DMS53 (cell line): Measurements from ENCODE around the gene GNAQ.
"Not testable (repeated sequence)": the region's sequence is repeated elsewhere in the genome, so short reads cannot be mapped to it uniquely, and the experiment has no call there.

Experiments
- DNase-seq: peaks from one replicate; lab custom pipeline; 2025; lab: John Stamatoyannopoulos, UW

GNAQ gene

DNA sequence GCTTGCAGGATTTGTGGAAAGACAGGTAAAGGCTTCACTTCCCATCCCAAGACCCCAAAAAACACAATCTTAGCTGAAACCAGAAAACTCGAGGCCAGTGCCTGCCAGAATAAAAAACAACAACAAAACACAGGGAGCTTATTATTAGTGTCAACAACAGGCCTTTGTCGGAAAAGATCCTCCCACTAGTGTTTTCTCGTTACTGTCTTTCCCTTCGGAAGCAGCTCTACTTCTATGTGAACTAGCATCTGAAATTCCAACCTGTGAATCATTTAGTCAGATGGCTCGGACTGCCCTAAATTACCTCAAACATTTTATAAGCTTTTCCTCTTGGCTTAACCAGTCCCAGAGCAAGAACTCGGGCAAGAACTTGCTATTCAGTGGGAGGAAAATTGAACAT is 261.3 kb downstream of the GNAQ start:
- no peak for DNase-seq

DNA sequence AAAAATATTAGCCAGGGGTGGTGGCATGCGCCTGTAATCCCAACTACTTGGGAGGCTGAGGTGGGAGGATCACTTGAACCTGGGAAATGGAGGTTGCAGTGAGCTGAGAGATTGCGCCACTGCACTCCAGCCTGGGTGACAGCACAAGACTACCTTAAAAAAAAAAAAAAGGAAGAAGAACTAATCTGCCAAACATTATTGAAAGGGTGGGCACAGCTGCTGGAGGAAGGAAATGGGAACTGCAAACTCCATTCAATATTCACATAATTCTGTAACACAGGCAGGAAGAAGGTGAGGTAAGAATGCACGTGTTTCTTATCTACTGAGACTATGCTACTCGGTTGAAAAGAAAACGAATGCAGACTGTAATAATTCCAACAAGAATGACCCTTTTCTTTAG is 262.4 kb downstream of the GNAQ start:
- no peak for DNase-seq

DNA sequence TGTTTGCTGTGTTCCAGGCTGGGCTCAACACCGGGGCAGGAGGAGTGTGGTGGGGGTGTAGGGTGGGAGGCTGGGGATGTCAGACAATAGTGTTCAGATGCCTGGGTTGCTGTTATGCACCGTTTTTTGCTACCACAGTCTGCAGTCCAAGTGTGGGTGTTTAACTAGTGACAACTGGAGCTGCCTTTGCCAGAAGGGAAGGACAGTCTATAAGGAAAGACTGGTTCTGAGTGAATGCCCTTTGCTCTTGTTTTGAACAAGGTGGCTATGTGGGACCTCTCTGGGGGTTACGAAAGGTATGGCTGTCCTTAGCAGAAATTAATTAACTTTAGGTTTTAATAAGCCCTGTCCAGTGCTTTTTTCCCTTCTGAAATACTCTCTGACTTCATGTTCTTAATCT is 265.0 kb downstream of the GNAQ start:
- DNase-seq: no peak

DNA sequence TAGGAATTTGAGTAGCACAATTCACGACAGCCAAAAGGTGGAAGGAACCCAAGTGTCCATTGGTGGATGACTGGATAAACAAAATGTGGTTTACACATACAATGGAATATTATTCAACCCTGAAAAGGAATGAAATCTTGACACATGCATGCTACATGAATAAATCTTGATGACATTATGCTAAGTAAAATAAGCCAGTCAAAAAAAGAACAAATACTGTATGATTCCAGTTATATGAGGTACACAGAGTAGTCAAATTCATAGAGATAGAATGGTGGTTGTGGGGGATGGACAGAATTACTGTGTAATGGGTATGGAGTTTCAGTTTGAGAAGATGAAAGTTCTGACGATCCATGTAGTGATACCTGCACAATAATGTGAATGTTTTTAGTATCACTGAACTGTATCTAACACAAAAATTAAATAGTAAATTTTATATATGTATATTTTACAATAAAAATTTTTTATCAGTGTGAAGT is 265.8 kb downstream of the GNAQ start:
- no peak for DNase-seq

DNA sequence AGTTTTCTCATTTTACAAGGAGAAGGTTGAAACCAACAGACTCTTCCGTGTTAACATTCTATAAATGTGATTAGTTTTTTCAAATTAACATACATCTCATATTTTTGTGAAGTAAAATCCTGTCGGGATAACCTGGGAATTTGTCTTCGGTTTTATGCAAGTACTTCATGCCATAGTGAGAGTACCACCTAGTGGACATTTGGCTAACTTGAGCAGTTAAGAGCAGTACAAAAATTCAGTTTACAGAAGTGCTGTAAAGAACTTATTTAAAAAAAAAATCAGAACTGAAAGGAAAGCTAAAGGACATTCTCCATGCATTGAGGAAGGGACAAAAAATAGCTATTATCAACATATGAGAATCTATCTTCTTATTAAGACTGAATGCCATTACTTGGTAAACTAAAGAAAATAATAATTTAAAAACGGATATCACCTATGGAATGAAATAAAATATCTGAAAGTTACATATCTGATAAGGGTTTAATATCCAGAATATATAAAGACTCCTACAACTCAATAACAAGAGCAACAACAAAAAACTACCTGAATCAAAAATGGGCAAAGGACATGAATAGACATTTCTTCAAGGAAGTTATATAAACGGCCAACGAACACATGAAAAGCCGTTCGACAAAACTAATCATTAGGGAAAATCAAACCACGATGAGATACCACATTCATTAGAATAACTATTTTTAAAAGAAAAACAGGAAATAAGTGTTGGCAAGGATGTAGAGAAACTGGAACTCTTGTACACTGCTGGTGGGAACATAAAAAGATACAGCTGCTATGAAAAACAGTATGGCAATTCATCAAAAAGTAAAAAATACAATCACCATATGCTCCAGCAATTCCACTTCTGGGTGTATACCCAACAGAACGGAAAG is 266.5 kb downstream of the GNAQ start:
- peak; percentile 70 for DNase-seq

DNA sequence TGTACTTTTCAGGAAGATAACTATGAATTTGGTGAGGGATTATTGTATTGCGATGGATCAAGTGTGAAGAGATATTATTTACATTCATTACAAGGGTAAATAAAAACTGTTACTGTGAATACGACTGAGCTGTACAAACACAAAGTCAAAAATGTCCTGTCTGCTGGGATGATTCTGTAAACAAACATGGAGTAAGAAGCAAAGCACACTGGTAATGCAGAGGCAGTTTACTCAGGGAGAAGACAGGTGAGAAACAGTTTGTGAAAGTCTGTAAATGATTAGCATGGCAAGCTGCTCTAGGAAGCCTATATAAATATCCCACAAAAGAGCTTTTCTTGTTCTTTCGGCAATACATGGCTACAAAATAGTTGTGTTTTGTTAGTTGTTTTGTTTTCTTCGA is 268.0 kb downstream of the GNAQ start:
- DNase-seq: peak; percentile 85

DNA sequence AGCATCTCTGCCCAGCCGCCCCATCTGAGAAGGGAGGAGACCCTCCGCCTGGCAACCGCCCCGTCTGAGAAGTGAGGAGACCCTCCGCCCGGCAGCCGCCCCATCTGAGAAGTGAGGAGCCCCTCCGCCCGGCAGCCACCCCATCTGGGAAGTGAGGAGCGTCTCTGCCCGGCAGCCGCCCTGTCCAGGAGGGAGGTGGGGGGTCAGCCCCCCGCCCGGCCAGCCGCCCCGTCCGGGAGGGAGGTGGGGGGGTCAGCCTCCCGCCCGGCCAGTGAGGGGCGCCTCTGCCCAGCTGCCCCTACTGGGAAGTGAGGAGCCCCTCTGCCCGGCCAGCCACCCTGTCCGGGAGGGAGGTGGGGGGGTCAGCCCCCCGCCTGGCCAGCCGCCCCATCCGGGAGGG is 270.7 kb downstream of the GNAQ start:
- DNase-seq: not testable (repeated sequence)

DNA sequence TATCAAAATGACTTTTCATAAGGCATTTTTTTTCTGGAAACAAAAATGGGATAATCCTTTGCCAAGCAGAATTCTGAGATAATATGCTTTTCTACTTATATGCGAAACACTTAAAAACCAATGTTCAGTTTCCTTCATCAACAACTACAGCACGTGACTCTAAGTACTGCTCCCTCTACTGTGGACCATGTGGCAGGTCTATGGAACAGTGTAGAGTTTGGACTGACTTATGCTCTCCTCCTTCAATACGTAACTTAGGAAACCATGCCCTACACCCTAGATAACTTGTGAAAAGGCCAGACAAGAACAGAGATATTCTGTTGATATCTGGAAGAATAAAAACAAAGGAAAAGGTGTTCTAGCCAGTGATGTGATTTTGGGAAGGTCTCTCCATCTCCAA is 272.2 kb downstream of the GNAQ start:
- DNase-seq: no peak

DNA sequence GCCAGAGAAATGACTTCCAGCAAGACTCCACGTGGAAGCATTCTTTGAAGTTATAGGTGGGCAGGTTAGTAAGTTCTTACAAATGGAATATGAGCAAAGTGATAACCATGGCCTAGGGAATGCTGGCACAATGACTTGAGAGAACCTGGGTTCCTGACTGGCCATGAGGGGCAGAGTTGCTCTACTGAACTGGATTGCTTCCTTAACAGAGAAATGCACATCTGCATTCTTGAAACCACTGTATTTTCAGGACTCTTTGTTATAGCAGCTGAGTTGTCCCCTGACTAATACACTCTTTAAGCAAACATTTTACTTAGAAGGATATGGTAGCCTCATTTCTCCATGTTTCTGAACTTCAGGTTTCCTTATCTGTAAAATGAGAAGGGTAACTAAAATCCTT is 275.2 kb downstream of the GNAQ start:
- DNase-seq: peak; percentile 41

DNA sequence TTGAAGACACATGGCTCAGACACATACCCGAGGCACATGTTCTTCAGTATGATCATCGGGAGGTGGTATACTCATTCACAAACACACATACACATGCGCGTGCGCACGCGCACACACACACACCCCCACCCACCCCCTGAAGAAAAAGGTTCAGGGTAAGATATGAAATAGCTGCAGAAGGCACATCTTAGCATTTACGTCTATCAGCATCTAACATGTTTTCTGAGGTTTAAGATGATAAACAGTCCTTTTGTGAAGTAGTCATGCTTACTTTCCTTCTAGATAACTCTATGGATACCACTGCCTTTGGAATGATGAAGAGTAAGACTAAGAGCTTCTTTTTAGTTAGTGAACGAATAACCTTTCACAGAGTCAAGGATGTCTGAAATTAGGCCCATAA is 278.4 kb downstream of the GNAQ start:
- DNase-seq: no peak

DNA sequence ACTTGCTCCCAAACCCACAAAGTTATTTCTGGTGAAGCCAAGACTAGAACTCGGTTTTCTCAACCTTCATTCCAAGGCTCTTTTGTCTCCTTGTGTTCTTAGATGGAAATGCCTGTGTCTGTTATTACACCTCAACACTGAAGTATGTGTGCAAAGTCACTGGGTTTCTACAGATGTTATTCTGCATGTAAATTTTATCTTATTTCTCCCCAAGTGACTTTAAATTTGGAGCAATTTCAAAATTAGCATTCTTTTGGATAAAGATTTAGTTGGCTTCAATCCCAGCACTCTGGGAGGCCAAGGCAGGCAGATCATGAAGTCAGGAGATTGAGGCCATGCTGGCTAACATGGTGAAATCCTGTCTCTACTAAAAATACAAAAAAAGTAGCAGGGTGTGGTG is 279.1 kb downstream of the GNAQ start:
- no peak for DNase-seq

DNA sequence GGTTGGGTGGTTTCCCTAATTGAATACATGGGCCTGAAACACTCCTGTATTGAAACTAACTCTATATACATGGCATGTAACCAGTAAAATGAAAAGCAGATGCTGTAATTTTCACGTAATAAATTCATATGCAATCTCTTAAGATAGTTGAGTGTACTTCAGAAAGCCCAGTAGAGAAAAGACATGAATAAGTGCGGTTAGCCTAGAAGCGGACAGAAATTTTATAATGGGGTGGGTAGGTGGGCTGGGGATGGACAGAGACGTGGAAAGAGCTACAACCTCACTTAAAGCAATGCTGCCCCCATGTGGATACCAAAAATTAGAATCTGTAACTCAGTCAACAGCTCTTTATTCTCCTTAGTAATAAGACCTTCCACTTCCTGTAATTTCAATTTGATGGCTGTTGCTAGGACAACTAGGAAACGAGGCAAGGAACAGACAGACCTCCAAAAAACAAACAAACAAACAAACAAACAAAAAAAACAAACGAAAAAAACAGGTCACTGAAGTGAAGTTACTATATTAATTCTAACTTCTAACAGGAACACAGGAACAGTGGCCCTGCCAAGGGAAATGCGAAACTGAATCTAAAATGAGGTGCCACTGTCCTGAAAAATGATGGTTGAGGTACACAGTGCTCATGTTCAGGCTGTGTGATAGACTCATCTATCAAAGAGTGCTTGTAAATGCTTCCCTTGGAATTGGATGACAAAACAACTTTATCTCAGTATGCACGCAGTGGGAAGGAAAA is 280.1 kb downstream of the GNAQ start:
- peak; percentile 79 for DNase-seq

DNA sequence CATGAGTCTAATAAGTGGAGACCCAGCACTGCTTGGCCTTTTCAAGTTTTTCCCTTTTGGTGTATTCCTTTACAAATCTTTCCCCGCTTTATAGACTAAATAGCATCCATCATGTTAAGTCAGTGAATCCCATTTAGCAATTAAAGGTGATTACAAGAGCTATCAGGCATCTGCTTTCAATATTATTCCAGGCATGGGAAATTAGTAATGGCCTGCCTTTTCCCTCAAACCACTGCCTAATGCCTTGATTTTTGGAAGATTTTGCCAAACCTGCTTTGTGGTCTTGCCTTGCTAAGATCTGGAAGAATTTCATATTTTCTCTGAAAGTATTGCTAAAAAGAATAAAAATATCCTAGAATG is 280.6 kb downstream of the GNAQ start:
- DNase-seq: no peak

DNA sequence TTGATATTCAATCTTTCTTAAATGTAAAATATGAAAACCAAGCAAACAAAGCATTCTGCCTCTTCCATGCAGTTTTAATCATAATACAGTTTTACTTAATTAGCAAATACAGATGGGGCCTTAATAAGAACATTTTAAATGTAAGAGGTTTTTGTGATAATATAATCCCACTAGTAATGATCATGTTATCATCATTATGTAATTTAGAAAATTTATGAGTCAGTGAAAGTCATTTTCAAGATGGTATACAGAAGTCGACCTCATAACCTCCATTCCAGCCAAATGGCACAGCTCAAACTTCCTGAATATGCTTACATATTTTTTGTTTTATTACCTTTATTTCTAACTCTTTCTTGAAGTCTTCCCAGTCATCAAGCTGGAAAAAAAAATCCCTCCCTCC is 281.3 kb downstream of the GNAQ start:
- no peak for DNase-seq

DNA sequence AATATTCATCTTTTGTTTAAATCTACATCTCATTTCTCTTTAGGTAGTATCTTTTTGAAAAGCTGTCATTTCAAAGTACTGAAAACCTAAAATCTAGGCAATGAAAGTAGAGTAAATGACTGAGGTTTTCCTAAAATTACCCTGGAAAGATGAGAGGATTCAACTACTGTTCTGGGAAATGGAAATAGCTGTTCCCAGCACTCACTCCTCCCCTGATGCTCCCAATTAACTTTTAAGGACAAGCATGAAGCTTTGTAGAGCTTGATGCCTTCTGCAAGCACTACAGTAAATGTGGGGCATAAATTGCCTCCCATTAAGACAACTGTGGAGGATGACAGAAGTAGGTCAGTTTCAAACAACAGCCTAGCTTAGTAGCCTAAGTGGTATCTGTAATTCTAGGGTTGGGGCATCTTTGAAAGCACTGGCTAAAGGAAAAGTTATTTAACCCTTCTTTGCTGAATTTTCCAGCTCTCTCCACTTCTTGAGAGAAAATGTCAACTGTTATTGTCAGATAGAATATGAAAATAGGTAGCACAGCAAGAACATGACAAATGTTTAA is 283.3 kb downstream of the GNAQ start:
- DNase-seq: no peak

DNA sequence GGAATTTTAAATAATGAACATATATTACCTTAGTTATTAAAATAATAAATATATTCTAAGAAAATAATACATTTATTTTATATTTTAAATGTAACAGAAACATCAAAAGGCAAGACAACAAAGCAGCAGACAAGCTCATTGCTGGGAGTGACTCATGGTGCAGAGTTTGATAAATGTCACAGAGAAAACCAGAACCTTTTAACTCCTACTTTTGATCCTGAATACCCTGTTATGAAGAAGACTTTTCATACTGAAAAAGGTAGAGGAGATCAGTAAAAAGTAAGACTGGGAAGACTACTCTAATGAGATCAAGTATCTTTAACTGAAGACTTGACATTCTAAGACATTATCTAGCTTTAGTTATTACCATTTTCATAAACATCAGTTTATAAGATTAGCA is 284.4 kb downstream of the GNAQ start:
- DNase-seq: no peak

DNA sequence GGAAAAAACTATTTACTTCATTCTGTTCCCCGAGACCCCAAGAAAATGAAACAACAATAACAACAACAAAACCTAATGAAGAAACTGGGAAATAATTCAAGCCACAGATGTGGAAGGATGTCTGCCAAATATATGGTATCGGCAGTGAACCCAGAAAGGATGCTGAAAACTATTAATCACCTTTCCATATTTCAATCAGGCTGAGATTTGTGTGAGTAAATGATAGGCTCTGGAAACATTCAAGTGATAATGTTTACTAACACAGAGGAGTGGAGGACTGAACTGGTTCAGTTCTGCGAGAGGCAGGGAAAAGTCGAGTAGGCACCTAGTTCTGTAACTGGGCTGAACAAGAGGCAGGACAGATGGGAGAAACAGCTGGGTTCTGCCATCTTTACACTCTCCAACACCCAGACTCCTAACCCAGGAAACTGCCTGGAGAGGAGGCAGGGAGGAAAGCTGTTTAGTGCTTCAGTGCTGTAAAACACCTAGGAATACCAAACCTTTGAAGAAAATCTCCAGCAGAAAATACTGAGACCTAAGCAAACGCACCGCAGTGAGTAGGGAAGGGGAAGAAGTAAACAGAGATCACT is 286.7 kb downstream of the GNAQ start:
- no peak for DNase-seq

DNA sequence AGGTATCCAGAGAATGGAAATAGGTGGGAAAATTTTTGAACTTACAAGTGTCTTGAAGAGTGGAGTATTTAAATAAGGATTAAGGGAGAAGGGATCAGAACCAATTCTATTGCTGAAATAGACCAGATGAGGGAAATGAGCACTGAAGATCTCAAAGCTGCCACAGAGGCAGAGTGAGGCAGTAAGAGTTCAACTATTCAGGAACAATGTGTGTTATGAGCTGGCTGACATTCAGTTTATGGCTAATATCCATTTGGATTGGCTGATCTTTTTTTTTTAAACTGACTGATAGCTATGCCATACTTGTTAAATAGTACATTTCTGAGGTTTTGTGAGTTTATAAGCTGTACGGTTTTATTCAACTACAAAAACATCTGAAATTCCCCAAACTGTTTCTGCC is 288.2 kb downstream of the GNAQ start:
- peak; percentile 6 for DNase-seq

DNA sequence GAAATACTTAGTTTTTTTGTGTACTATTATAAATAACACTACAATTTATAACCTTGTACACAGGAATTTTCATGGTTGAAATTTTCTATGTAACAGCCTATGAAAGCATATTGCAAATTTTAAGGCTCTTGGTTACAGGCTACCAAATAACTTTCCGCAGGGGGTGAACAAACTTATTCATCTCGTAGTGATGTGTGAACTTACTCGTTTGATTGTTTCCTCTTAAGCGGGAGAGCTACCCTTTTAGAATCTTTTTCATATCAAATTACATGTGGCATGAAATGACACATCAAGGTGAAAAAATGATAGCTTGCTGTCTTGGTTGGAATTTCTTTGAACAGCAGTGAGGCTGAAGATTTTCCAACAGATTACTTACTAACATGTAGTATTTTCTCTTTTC is 292.7 kb downstream of the GNAQ start:
- no peak for DNase-seq

DNA sequence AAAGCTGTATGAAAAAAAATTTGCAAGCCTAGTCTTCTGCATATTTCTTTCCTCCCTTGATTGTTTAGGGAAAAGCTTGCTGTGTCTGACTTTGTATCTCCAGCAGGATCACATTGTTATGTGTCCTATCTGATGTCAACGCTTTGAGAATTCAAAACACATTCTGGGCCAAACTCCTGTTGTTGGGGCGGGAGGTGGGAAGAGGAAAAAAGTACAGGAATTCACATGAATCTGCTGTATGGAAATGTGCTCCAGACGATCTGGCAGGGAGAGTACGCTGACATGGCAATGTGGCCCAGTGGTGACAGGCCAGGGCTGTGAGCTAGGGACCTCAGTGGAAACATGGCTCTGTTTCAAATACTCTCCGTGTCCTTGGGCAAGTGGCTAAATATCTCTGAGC is 296.1 kb downstream of the GNAQ start:
- DNase-seq: no peak

DNA sequence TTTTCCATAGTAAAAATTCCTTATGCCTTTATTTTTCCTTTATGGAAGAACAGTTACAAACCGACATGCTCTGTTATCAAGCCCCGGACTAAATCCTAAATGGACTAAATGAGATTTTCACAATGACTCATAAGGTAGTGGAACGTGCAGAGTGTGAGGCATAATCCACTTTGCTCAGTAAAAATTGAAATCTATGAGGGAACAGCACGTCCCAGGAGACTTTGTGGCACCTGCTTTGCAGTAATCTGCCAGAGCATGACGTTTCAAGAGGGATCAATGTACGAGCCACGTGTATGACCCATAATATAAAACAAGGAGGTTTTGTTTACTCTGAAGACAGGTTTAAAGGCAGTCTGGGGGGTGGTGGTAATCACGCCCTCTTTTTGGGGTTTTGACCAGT is 299.7 kb downstream of the GNAQ start:
- peak; percentile 83 for DNase-seq

DNA sequence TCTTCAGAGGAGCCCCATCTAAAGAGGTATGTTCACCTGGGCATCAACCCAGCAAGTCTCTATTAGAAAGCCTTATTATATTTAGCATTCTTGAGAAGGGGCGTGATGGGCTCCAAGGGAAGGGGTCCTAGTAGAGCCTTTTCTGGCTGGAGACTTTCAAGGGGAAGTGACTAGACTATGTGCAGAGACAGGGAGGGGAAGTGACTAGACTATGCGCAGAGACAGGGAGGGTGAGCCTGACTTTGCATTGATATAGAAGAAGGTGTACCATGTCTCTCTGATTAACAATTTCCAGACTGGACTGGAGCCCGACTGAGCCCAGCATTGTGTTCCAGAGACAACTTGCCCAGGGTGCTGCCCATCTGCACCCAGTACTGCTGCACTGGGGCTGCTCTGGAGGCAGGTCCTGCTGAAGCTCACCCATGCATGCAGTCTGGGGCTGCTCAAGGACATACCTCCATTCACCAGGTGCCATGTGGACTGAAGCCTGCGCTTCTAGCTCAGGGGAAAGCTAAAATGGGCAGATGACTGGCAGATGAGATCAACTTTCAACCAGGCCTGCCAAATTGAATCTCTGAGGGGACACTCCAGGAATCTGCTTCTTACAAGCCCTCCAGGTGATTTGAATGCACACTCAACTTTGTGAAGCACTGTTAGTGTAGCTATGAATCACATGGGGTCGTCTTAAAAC is 300.5 kb downstream of the GNAQ start:
- peak; percentile 41 for DNase-seq
